Measurements from ENCODE around the gene LIMS2. TPM values are rescaled to one million over a fixed set of nuclear protein-coding genes. Genes with fewer than 3 reads are reported as not detected.

Gene LIMS2
- total RNA-seq, 6 experiments from 2014 or later, result 6.6 to 37.7 (median 19.5) TPM

GRCh38 chr2:127638361-127639110 lies 36.8 kb downstream of the LIMS2 start:
- no peak overlapping the region for H3K4me3 ChIP-seq
- H3K36me3 ChIP-seq, result no peaks in the 10 kb centered on the region
- H3K27me3 ChIP-seq, result no peaks in the 10 kb centered on the region
- 53% methylated on average over 11 of the region's 23 CpGs for WGBS (ENCODE audit: insufficient coverage, low coverage, low lambda C conversion rate, missing lambda C conversion rate)
- TF ChIP-seq POLR2A (IDR thresholded peaks at IDR 0.05), result no peak
- no peaks in the 10 kb centered on the region for H3K9me3 ChIP-seq
- no peak for DNase-seq
- H3K4me1 ChIP-seq, result peaks cover 0 to 12% (median 4%) of the 10 kb centered on the region in 4 donors
- ATAC-seq, result peak in 3 of 4 donors; percentile 1 to 6 (median 5)
- peak overlapping the region in 2 of 3 donors; percentile 15 to 69 for H3K27ac ChIP-seq
- intact Hi-C loops (cut with DNase I), result no loop called here

GRCh38 chr2:127637725-127638252 lies 37.5 kb downstream of the LIMS2 start:
- H3K27ac ChIP-seq, result peak overlapping the region; percentile 25 to 69 (median 53)
- no peak for TF ChIP-seq POLR2A (IDR thresholded peaks at IDR 0.05)
- TF ChIP-seq CTCF (IDR thresholded peaks at IDR 0.05), result no peak
- no peaks in the 10 kb centered on the region for H3K27me3 ChIP-seq
- H3K9me3 ChIP-seq, result no peaks in the 10 kb centered on the region
- DNase-seq (no peak), ATAC-seq (peak; percentile 23 to 50 (median 38))
- intact Hi-C loops (cut with DNase I), result no loop called here
- peaks cover 0 to 12% (median 4%) of the 10 kb centered on the region in 4 donors for H3K4me1 ChIP-seq
- 37% methylated on average over 3 of the region's 8 CpGs for WGBS (ENCODE audit: insufficient coverage, low coverage, low lambda C conversion rate, missing lambda C conversion rate)
- H3K36me3 ChIP-seq, result no peaks in the 10 kb centered on the region
- no peak overlapping the region for H3K4me3 ChIP-seq

GRCh38 chr2:127637236-127637630 lies 38.1 kb downstream of the LIMS2 start:
- WGBS (ENCODE audit: insufficient coverage, low coverage, low lambda C conversion rate, missing lambda C conversion rate), result 54% methylated on average over 3 of the region's 13 CpGs
- Histone ChIP-seq H3K27me3 (no peaks in the 10 kb centered on the region), H3K27ac (peak overlapping the region in 1 of 3 donors; percentile 53), H3K4me1 (peaks cover 0 to 12% (median 4%) of the 10 kb centered on the region in 4 donors), H3K4me3 (no peak overlapping the region), H3K9me3 (no peaks in the 10 kb centered on the region), H3K36me3 (no peaks in the 10 kb centered on the region)
- no peak for DNase-seq
- peak; percentile 5 to 22 (median 10) for ATAC-seq
- intact Hi-C loops (cut with DNase I), result no loop called here
- TF ChIP-seq POLR2A (IDR thresholded peaks at IDR 0.05), result no peak
- no peak for TF ChIP-seq CTCF (IDR thresholded peaks at IDR 0.05)

- intact Hi-C loops (cut with DNase I), result no loop called here
- no peak for TF ChIP-seq CTCF (IDR thresholded peaks at IDR 0.05)
- no peak for TF ChIP-seq POLR2A (IDR thresholded peaks at IDR 0.05)
- H3K4me1 ChIP-seq, result peaks cover 0 to 9% (median 4%) of the 10 kb centered on the region in 4 donors
- H3K27ac ChIP-seq, result peak overlapping the region in 1 of 3 donors; percentile 53
- H3K4me3 ChIP-seq, result no peak overlapping the region
- no peak for ATAC-seq
- H3K36me3 ChIP-seq, result no peaks in the 10 kb centered on the region
- WGBS (ENCODE audit: insufficient coverage, low coverage, low lambda C conversion rate, missing lambda C conversion rate), result no CpG with 5 or more reads among the region's 33 CpGs
- DNase-seq, result no peak
- H3K9me3 ChIP-seq, result no peaks in the 10 kb centered on the region
- no peaks in the 10 kb centered on the region for H3K27me3 ChIP-seq
These were observed 38.8 kb downstream of the LIMS2 start for GRCh38 chr2:127636248-127637235.

All from right lobe of liver (tissue), 6 donors.